Measurements from ENCODE around the gene CREBZF. TPM values are rescaled to one million over a fixed set of nuclear protein-coding genes. Genes with fewer than 3 reads are reported as not detected.

Gene CREBZF
- total RNA-seq, 1 experiment from 2014 or later = 50.2 TPM

DNA sequence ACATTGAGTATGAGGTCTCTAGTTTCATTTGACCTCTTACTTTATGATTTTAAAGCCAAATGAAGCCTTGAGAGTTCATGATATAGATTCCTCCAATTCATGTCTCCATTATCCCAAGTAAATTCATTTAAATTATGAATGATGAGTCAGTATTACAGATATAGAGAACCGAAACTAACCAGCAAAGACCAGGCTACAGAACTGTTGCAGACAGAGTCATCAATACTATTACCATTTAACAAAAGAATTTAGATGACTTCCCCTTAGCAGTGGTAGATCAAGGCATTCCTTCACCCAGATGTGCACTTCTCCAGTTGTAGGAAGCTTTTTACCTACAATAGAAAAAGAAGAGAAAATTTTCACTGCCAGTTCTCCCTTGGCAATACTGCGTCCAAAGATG is 32.8 kb upstream of the CREBZF start:
- WGBS (ENCODE audit: extremely low coverage, insufficient read length, low lambda C conversion rate) = no CpG with 5 or more reads among the region's 2 CpGs
- Histone ChIP-seq H4K8ac (replicated peaks; ENCODE audit: insufficient read length, low read depth, low read length) (no peak overlapping the region), H4K5ac (ENCODE audit: insufficient read length, low read depth, low read length) (no peak overlapping the region), H3K9me3 (ENCODE audit: control insufficient read depth, low read depth, low read length) (no peaks in the 10 kb centered on the region), H2BK120ac (ENCODE audit: low read depth, low read length, poor library complexity, severe bottlenecking) (no peak overlapping the region), H2BK5ac (ENCODE audit: insufficient read length, low read length) (no peak overlapping the region), H3K4ac (ENCODE audit: low read depth, low read length) (no peak overlapping the region), H3K79me2 (ENCODE audit: insufficient read depth, low read length) (no peaks in the 10 kb centered on the region), H2BK20ac (ENCODE audit: low read depth, low read length, poor library complexity, severe bottlenecking) (no peak overlapping the region), H3K79me1 (ENCODE audit: insufficient read depth, low read depth, low read length, poor library complexity, severe bottlenecking) (no peaks in the 10 kb centered on the region), H3K23ac (ENCODE audit: insufficient read length, low read depth, low read length) (no peak overlapping the region), H3T11ph (ENCODE audit: low read length) (no peak overlapping the region), H3K27ac (ENCODE audit: insufficient read length, low read depth, low read length) (no peak overlapping the region), H2AK5ac (ENCODE audit: insufficient read length, low read length) (no peak overlapping the region), H3K56ac (ENCODE audit: insufficient read length, low read depth, low read length) (no peak overlapping the region), H3K23me2 (ENCODE audit: insufficient read length, low read depth, low read length, poor library complexity, severe bottlenecking) (no peaks in the 10 kb centered on the region), H2AFZ (ENCODE audit: low read length) (no peak overlapping the region), H4K91ac (ENCODE audit: insufficient read length, low read depth, low read length) (no peak overlapping the region), H3K4me1 (ENCODE audit: insufficient read depth, low read length) (no peaks in the 10 kb centered on the region; the same call in 1 of the 2 replicates), H4K20me1 (ENCODE audit: control insufficient read depth, insufficient read depth, insufficient read length) (no peaks in the 10 kb centered on the region), H2BK12ac (ENCODE audit: insufficient read length, low read depth, low read length) (no peak overlapping the region), H3K9ac (ENCODE audit: extremely low read depth, insufficient read length, low read length) (no peak overlapping the region), H3K18ac (ENCODE audit: insufficient read length, low read depth, low read length) (no peak overlapping the region), H3K4me2 (ENCODE audit: insufficient read depth, insufficient read length, low read length) (no peak overlapping the region), H3K27me3 (ENCODE audit: insufficient read depth, low read length) (no peaks in the 10 kb centered on the region), H3K14ac (ENCODE audit: insufficient read depth, low read length) (no peak overlapping the region), H2BK15ac (ENCODE audit: low read depth, low read length) (no peak overlapping the region)
- DNase-seq = no peak
- no peaks in the 10 kb centered on the region for H3K36me3 Mint-ChIP-seq (ENCODE audit: insufficient read depth in 1 of 3, low read depth in 3 of 3)
- H3K4me1 Mint-ChIP-seq = peaks cover 0 to 3% of the 10 kb centered on the region in 2 experiments; a peak in 2 of 4 replicates
- H3K9me3 Mint-ChIP-seq = peaks cover 0 to 2% of the 10 kb centered on the region in 2 experiments; a peak in 1 of 5 replicates
- no peaks in the 10 kb centered on the region for H3K27me3 Mint-ChIP-seq (ENCODE audit: low read depth)
- TF ChIP-seq, protein P1, sequence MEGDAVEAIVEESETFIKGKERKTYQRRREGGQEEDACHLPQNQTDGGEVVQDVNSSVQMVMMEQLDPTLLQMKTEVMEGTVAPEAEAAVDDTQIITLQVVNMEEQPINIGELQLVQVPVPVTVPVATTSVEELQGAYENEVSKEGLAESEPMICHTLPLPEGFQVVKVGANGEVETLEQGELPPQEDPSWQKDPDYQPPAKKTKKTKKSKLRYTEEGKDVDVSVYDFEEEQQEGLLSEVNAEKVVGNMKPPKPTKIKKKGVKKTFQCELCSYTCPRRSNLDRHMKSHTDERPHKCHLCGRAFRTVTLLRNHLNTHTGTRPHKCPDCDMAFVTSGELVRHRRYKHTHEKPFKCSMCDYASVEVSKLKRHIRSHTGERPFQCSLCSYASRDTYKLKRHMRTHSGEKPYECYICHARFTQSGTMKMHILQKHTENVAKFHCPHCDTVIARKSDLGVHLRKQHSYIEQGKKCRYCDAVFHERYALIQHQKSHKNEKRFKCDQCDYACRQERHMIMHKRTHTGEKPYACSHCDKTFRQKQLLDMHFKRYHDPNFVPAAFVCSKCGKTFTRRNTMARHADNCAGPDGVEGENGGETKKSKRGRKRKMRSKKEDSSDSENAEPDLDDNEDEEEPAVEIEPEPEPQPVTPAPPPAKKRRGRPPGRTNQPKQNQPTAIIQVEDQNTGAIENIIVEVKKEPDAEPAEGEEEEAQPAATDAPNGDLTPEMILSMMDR (conservative IDR thresholded peaks at IDR 0.05) = no peak
- no peak overlapping the region for H3K4me3 Mint-ChIP-seq
- no peak overlapping the region for H3K27ac Mint-ChIP-seq

All from H9 (cell line).